HEK293 (cell line): ENCODE data around the gene GTF2F2.

ENCODE experiments used
- CTCF ChIA-PET: fragments of 350-600 bp; formaldehyde crosslinking; extraction: SDS; loops from one replicate; lab custom pipeline; 2021; ENCODE audit warnings: antibody characterized with exemption; lab: Yijun Ruan, JAX
- POLR2A ChIA-PET: fragments of 300-600 bp; formaldehyde crosslinking; extraction: SDS; loops from one replicate; lab custom pipeline; 2020; ENCODE audit warnings: antibody characterized with exemption, inconsistent platforms; lab: Yijun Ruan, JAX
- H3K27ac ChIP-seq: fragments of 200-500 bp; sonication (Bioruptor generic); 2 replicates; pipeline ENCODE4 v1.5.1; 2014; ENCODE audit warnings: low read depth, low read length, control low read depth, inconsistent platforms; ENCODE audit errors: extremely low read depth
- H3K36me3 ChIP-seq, 2 experiments: fragments of 200-500 bp in 1 of 2; sonication (Bioruptor generic) in 1 of 2; 1 replicate in 1 of 2; 2 replicates in 1 of 2; pipeline ENCODE4 v1.5.1; 2014 to 2017; ENCODE audit warnings: inconsistent platforms in 2 of 2, low read length in 2 of 2; ENCODE audit not compliant: control insufficient read depth in 2 of 2, insufficient read depth in 1 of 2
- H3K4me1 ChIP-seq: fragments of 200-500 bp; sonication (Bioruptor generic); 2 replicates; pipeline ENCODE4 v1.5.1; 2014; ENCODE audit warnings: mild to moderate bottlenecking, low read length, inconsistent platforms; ENCODE audit not compliant: control insufficient read depth, insufficient read depth
- H3K4me3 ChIP-seq: 2 replicates; pipeline ENCODE4 v1.5.1; 2011; ENCODE audit warnings: low read depth, mild to moderate bottlenecking, control low read depth, low read length, moderate library complexity
- H3K9me3 ChIP-seq: fragments of 200-500 bp; sonication (Bioruptor generic); 2 replicates; pipeline ENCODE4 v1.5.1; 2014; ENCODE audit warnings: low read depth, low read length, inconsistent platforms; ENCODE audit not compliant: control insufficient read depth, insufficient read depth
- GLIS1 ChIP-seq: fragments of 450-650 bp; formaldehyde crosslinking; IDR thresholded peaks from 2 replicates; pipeline ENCODE4 v1.5.1; 2016; ENCODE audit warnings: missing biosample characterization, missing genetic modification characterization
- KLF7 ChIP-seq: fragments of 450-650 bp; formaldehyde crosslinking; IDR thresholded peaks from 2 replicates; pipeline ENCODE4 v1.5.1; 2016; ENCODE audit warnings: missing biosample characterization, missing genetic modification characterization, borderline replicate concordance
- KLF8 ChIP-seq: fragments of 450-650 bp; formaldehyde crosslinking; IDR thresholded peaks from 2 replicates; pipeline ENCODE4 v1.5.1; 2016; ENCODE audit warnings: missing biosample characterization, missing genetic modification characterization
- SP7 ChIP-seq: fragments of 450-650 bp; formaldehyde crosslinking; IDR thresholded peaks from 2 replicates; pipeline ENCODE4 v1.5.1; 2016; ENCODE audit warnings: missing biosample characterization, missing genetic modification characterization
- ZBTB10 ChIP-seq: fragments of 450-650 bp; formaldehyde crosslinking; IDR thresholded peaks from 2 replicates; pipeline ENCODE4 v1.5.1; 2016; ENCODE audit warnings: missing biosample characterization, missing genetic modification characterization
- ZBTB21 ChIP-seq: fragments of 450-650 bp; formaldehyde crosslinking; IDR thresholded peaks from 2 replicates; pipeline ENCODE4 v1.5.1; 2017; ENCODE audit warnings: missing biosample characterization, missing genetic modification characterization
- ZBTB44 ChIP-seq: fragments of 450-650 bp; IDR thresholded peaks from 2 replicates; pipeline ENCODE4 v1.5.1; 2018; ENCODE audit warnings: missing biosample characterization, mild to moderate bottlenecking, missing genetic modification characterization
- ZEB2 ChIP-seq: fragments of 450-650 bp; formaldehyde crosslinking; IDR thresholded peaks from 2 replicates; pipeline ENCODE4 v1.5.1; 2016; ENCODE audit warnings: missing biosample characterization, missing genetic modification characterization
- ZFP3 ChIP-seq: fragments of 450-650 bp; formaldehyde crosslinking; IDR thresholded peaks from 2 replicates; pipeline ENCODE4 v1.5.1; 2016; ENCODE audit warnings: low read depth, missing biosample characterization, missing genetic modification characterization
- ZNF19 ChIP-seq: fragments of 450-650 bp; formaldehyde crosslinking; IDR thresholded peaks from 2 replicates; pipeline ENCODE4; 2016; ENCODE audit warnings: missing biosample characterization, missing genetic modification characterization, low read depth
- ZNF266 ChIP-seq: fragments of 450-650 bp; formaldehyde crosslinking; IDR thresholded peaks from 2 replicates; pipeline ENCODE4 v1.5.1; 2016; ENCODE audit warnings: missing biosample characterization, missing genetic modification characterization, low read depth
- ZNF362 ChIP-seq: fragments of 450-650 bp; formaldehyde crosslinking; IDR thresholded peaks from 2 replicates; pipeline ENCODE4 v1.5.1; 2016; ENCODE audit warnings: missing biosample characterization, missing genetic modification characterization
- ZNF571 ChIP-seq: fragments of 450-650 bp; formaldehyde crosslinking; IDR thresholded peaks from 2 replicates; pipeline ENCODE4 v1.5.0; 2017; ENCODE audit warnings: missing biosample characterization, missing genetic modification characterization
- ZNF664 ChIP-seq: fragments of 450-650 bp; formaldehyde crosslinking; IDR thresholded peaks from 2 replicates; pipeline ENCODE4 v1.5.1; 2016; ENCODE audit warnings: missing biosample characterization, missing genetic modification characterization
- ZNF792 ChIP-seq: fragments of 450-650 bp; formaldehyde crosslinking; IDR thresholded peaks from 2 replicates; pipeline ENCODE4 v1.5.1; 2016; ENCODE audit warnings: missing biosample characterization, missing genetic modification characterization
- TF ChIP-seq, protein P1 (sequence below): fragments of 450-650 bp; formaldehyde crosslinking; IDR thresholded peaks from 2 replicates; pipeline ENCODE4 v1.5.1; 2016; ENCODE audit warnings: missing biosample characterization, missing genetic modification characterization
- TF ChIP-seq, protein P2 (sequence below): fragments of 450-650 bp; formaldehyde crosslinking; IDR thresholded peaks from 2 replicates; pipeline ENCODE4 v1.5.1; 2016; ENCODE audit warnings: missing biosample characterization, missing genetic modification characterization, borderline replicate concordance
- TF ChIP-seq, protein P3 (sequence below): fragments of 450-650 bp; formaldehyde crosslinking; IDR thresholded peaks from 2 replicates; pipeline ENCODE4 v1.5.1; 2016; ENCODE audit warnings: missing biosample characterization, missing genetic modification characterization
- TF ChIP-seq, protein P4 (sequence below): fragments of 450-650 bp; formaldehyde crosslinking; IDR thresholded peaks from 2 replicates; pipeline ENCODE4; 2016; ENCODE audit warnings: missing biosample characterization, missing genetic modification characterization

The GTF2F2 gene

DNA sequence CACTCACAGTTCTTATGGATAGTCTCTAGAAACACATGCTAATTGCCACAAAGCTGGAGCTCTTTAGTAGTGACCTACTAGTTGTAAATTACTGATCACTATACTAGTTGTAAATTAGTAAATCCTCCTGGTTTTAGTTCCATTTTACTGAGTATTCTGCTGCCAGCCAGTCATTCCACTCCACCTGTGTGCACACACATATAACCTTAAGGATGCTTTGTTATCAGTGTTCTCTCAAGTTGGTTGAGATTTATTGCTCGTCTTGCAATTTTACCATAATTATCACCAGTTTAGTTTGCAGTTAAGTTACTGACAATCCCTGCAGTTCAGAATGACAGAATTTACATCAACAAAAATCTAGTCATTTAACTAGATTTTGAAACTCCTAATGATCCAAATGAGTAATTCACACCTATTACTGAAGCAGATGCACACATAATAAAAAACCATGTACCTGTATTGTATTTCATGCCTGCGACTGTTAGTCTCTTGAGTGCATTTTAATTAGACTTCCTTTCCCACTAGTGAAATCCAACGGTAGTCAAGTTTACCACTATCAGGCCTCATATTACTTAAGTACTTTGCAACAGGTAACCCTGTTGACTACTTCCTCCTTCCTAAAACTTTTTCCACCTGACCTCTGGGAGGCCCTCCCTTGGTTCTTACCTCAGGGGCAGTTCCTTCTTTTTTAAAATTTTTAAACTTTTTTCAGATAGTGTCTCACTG, 213.1 kb downstream of the GTF2F2 start:
- Histone ChIP-seq H3K4me1 (peaks cover 13% of the 10 kb centered on the region), H3K27ac (0 out of 2 replicates have a peak overlapping the region, but pooled peaks have one; percentile 36), H3K9me3 (no peaks in the 10 kb centered on the region), H3K36me3 (peaks cover 31 to 38% of the 10 kb centered on the region in 2 experiments), H3K4me3 (no peak overlapping the region)
- POLR2A ChIA-PET = interaction anchor here (1.3 to 5.1 kb wide), 2 partner anchors 8 to 61 kb away, joined by 3 to 47 read pairs; partner anchors contain the start of gene TPT1
- CTCF ChIA-PET = no interaction called here
- TF ChIP-seq SP7 (tag by site-specific recombination) (peak; percentile 23; the same call in 1 of the 2 replicates), ZEB2 (no peak; the same call in 1 of the 2 replicates), ZNF266 (tag by site-specific recombination) (no peak), ZFP3 (tag by site-specific recombination) (no peak), KLF8 (tag by site-specific recombination) (no peak), ZBTB10 (tag by site-specific recombination) (no peak), ZNF362 (0 out of 2 replicates have a peak, but pooled peaks have one; percentile 20), GLIS1 (tag by site-specific recombination) (no peak), ZNF19 (tag by site-specific recombination) (no peak), ZBTB21 (no peak), ZNF664 (no peak), ZBTB44 (tag by site-specific recombination) (0 out of 2 replicates have a peak, but pooled peaks have one; percentile 18), ZNF792 (no peak), ZNF571 (tag by site-specific recombination) (no peak), KLF7 (tag by site-specific recombination) (no peak)
- TF ChIP-seq, protein P1, sequence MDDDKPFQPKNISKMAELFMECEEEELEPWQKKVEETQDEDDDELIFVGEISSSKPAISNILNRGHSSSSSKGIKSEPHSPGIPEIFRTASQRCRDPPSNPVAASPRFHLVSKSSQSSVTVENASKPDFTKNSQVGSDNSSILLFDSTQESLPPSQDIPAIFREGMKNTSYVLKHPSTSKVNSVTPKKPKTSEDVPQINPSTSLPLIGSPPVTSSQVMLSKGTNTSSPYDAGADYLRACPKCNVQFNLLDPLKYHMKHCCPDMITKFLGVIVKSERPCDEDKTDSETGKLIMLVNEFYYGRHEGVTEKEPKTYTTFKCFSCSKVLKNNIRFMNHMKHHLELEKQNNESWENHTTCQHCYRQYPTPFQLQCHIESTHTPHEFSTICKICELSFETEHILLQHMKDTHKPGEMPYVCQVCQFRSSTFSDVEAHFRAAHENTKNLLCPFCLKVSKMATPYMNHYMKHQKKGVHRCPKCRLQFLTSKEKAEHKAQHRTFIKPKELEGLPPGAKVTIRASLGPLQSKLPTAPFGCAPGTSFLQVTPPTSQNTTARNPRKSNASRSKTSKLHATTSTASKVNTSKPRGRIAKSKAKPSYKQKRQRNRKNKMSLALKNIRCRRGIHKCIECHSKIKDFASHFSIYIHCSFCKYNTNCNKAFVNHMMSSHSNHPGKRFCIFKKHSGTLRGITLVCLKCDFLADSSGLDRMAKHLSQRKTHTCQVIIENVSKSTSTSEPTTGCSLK (tag by site-specific recombination) = no peak
- TF ChIP-seq, protein P2, sequence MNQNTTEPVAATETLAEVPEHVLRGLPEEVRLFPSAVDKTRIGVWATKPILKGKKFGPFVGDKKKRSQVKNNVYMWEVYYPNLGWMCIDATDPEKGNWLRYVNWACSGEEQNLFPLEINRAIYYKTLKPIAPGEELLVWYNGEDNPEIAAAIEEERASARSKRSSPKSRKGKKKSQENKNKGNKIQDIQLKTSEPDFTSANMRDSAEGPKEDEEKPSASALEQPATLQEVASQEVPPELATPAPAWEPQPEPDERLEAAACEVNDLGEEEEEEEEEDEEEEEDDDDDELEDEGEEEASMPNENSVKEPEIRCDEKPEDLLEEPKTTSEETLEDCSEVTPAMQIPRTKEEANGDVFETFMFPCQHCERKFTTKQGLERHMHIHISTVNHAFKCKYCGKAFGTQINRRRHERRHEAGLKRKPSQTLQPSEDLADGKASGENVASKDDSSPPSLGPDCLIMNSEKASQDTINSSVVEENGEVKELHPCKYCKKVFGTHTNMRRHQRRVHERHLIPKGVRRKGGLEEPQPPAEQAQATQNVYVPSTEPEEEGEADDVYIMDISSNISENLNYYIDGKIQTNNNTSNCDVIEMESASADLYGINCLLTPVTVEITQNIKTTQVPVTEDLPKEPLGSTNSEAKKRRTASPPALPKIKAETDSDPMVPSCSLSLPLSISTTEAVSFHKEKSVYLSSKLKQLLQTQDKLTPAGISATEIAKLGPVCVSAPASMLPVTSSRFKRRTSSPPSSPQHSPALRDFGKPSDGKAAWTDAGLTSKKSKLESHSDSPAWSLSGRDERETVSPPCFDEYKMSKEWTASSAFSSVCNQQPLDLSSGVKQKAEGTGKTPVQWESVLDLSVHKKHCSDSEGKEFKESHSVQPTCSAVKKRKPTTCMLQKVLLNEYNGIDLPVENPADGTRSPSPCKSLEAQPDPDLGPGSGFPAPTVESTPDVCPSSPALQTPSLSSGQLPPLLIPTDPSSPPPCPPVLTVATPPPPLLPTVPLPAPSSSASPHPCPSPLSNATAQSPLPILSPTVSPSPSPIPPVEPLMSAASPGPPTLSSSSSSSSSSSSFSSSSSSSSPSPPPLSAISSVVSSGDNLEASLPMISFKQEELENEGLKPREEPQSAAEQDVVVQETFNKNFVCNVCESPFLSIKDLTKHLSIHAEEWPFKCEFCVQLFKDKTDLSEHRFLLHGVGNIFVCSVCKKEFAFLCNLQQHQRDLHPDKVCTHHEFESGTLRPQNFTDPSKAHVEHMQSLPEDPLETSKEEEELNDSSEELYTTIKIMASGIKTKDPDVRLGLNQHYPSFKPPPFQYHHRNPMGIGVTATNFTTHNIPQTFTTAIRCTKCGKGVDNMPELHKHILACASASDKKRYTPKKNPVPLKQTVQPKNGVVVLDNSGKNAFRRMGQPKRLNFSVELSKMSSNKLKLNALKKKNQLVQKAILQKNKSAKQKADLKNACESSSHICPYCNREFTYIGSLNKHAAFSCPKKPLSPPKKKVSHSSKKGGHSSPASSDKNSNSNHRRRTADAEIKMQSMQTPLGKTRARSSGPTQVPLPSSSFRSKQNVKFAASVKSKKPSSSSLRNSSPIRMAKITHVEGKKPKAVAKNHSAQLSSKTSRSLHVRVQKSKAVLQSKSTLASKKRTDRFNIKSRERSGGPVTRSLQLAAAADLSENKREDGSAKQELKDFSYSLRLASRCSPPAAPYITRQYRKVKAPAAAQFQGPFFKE (tag by site-specific recombination) = no peak
- TF ChIP-seq, protein P3, sequence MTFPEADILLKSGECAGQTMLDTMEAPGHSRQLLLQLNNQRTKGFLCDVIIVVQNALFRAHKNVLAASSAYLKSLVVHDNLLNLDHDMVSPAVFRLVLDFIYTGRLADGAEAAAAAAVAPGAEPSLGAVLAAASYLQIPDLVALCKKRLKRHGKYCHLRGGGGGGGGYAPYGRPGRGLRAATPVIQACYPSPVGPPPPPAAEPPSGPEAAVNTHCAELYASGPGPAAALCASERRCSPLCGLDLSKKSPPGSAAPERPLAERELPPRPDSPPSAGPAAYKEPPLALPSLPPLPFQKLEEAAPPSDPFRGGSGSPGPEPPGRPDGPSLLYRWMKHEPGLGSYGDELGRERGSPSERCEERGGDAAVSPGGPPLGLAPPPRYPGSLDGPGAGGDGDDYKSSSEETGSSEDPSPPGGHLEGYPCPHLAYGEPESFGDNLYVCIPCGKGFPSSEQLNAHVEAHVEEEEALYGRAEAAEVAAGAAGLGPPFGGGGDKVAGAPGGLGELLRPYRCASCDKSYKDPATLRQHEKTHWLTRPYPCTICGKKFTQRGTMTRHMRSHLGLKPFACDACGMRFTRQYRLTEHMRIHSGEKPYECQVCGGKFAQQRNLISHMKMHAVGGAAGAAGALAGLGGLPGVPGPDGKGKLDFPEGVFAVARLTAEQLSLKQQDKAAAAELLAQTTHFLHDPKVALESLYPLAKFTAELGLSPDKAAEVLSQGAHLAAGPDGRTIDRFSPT (tag by site-specific recombination) = no peak
- TF ChIP-seq, protein P4, sequence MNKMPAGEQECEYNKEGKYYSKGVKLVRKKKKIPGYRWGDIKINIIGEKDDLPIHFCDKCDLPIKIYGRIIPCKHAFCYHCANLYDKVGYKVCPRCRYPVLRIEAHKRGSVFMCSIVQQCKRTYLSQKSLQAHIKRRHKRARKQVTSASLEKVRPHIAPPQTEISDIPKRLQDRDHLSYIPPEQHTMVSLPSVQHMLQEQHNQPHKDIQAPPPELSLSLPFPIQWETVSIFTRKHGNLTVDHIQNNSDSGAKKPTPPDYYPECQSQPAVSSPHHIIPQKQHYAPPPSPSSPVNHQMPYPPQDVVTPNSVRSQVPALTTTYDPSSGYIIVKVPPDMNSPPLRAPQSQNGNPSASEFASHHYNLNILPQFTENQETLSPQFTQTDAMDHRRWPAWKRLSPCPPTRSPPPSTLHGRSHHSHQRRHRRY (tag by site-specific recombination) = no peak
